Measurements from ENCODE around the gene ENTHD1.
"Not testable (repeated sequence)": the region's sequence is repeated elsewhere in the genome, so short reads cannot be mapped to it uniquely, and the experiment has no call there.

Gene ENTHD1

DNA sequence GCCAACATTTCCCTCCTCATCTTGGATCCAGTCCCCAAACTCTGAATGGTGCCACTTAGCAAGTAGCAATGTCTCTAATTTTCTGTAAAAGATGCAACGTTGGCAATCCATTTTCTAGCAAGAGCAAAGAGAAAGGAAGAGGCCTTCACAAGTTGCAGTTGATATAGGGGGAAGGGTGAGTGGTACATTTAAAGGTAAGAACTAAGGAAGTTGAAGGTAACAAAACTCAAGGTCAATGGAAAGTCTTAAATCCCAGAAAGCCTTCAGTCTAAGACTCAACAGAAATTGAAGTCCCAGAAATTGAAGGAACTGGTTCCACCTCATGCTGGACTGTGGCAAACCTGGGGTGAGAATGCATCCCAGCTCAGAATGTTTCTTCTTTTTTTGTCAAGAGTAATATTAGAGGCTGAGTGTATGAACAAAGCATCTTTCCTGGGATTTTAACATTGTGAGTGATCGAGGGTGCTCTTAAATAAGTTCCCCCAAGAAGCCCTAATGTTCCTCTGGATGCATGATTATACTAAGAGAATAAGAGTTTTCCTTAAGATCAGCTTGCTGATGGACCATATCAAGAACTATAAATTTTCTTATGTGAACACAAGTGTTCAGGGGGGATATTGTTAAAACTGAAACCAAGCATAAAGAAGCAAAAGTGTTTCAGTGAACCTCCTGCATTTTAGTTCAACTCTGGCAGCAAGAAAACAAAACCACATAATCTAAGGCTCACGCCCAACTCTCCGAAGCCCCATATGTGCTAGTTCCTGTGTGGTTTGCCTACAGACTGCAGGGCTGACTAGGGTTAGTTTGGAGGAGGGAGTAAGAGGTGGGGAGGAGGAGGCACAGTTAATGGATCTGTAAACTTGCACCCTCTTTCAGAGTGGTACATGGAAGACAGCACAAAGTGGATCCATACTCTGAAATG lies 7.0 kb upstream of the ENTHD1 start, which contains the start of gene GRAP2:
TSS of gene GRAP2 (plus strand) at position 779 of the 922 bp plus-strand sequence. CDS start 46,023 bp downstream, outside the sequence.
- peak; percentile 50 for DNase-seq (ENCODE audit: low read depth, low spot score)

DNA sequence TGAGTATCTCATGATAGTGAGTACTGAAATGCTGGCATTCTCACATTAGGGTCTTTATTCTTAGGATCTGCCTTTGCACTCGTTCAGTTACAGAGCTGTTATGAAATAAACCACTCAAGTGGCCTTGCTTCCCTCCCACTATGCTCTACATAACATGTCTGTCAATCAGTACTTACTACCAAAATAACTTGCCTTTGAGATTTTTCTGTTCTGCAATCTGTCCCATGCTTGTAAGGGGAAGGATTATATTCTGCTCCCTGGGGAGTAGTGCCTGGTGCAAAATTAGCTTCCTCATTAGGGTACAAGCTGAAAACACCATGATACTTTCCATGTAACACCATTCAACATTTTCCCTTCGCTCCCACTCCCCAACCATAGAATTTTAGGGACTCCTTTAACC lies 5.4 kb upstream of the ENTHD1 start:
- DNase-seq (ENCODE audit: low read depth, low spot score), result no peak

DNA sequence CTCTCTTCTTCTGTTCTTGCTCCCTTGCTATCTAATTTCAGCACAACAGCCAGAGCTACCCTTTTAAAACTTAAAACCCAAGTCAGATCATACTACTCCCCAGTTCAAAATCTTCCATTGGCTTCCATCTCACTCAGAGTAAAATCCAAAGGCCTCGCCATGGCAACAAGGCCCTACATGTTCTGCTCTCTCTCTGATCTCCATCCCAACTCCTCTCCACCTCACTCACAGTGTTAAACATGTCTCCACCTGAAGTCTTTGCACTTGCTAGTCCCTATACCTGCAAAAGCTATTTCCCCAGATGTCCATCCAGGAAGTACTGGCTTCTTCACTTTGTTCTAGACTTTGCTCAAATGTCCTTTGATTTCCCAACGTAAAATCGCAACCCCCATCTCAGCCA lies 4.3 kb upstream of the ENTHD1 start:
- no peak for DNase-seq (ENCODE audit: low read depth, low spot score)

DNA sequence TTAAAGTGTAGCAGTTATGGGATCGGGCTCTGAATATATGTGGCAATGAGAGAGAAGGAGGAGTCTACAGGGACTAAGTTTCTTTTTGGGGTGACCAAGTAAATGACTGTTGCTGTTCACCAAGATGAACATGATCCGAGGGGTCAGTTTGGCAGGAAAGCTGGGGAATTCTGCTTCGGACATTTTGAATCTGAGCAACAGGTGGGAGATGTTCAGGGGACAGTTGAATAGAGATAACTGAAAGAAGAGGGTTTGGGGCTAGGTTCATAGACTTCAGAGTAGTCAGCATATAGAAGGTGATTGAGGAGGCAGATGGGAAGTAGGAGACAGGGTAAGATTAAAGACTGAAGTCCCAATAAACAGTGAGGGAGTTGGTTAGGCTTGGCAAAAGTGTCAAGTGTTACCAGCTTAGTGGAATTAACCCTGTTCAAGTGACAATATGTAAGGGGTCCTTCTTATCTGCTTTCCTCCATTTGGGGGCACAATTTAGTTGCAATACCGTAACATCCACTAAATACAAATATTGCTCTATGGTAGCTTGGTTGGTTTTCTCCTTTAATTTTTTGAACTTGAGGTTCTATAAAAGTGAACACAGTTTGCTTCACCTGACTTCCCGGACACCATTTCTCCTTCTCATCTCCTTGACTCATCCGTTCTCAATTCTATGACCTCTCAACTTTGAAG lies 2.9 kb upstream of the ENTHD1 start:
- no peak for DNase-seq (ENCODE audit: low read depth, low spot score)

DNA sequence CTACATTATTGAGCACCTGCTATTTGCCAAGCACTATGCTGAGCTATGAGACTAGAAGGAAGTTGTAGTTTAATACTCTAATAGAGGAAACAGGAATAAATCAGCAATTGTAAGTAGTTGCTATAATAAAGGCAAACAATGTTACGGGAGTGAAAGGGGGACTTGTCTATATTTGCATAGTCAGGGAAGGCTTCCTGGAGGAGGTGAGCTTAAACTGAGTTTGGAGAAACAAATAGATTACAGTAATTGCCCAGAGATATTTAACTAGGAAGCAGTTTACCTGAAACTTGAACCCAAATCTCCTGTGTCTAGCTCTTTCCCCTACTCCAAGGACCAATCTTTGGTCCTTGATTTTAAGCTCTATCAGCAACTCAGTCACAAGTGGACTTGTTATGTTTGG lies 2.1 kb upstream of the ENTHD1 start:
- DNase-seq (ENCODE audit: low read depth, low spot score), result no peak

DNA sequence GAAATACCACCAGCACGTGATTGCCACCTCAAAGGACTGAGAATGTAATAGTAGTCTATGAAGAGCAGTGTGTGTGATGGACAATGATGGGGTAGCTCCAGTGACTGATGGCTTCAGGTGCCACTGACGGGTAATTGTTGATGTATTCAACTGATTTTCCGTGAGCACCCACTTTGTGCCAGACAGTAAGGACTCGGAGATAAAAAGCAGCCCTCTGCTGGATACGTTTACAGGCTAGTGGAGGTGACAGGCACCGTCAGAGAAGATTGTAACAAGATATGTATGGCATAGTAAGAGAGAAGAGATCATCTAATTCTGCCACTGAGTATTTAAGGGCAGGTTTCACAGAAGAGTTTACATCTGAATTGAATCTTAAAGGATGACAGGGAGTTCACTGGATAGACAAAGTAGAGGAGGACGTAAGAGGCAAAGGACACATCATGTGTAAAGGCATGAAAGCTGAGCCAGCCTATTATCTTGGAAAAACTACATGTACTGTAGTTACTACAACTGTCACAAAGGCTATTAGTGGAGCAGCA lies 1.1 kb upstream of the ENTHD1 start:
- no peak for DNase-seq (ENCODE audit: low read depth, low spot score)

DNA sequence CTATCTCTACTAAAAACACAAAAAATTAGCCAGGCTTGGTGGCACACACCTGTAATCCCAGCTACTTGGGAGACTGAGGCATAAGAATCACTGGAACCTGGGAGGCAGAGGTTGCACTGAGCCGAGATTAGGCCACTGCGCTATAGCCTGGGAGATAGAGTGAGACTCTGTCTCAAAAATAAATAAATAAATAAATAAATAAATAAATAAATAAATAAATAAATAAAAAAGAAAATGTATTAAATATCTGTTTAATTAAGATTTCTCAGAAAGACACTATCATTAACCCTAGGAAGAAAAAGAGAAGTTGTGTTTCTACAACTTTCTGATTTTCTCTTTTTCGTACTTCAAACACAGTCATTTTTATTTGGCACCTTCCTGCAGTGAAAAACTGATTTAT lies 3.6 kb downstream of the ENTHD1 start:
- DNase-seq (ENCODE audit: low read depth, low spot score), result not testable (repeated sequence)

DNA sequence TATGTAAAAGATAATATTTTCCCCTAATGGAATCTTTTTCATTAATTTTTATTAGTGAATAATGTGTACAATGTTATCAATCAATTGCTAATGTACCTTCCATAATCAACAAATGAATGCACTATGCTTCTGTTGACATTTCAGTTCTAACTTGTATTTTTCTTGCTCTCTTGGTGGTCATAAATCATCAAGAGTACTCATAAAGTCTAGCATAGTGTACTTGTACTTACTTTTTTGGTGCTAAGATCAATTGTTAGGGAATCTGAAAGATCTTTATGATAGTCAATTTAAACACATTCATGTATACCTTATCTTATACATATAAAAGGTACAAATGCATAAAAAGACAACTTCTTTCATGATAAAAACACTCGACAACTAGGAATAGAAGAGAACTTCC lies 10.5 kb downstream of the ENTHD1 start:
- no peak for DNase-seq (ENCODE audit: low read depth, low spot score)

DNA sequence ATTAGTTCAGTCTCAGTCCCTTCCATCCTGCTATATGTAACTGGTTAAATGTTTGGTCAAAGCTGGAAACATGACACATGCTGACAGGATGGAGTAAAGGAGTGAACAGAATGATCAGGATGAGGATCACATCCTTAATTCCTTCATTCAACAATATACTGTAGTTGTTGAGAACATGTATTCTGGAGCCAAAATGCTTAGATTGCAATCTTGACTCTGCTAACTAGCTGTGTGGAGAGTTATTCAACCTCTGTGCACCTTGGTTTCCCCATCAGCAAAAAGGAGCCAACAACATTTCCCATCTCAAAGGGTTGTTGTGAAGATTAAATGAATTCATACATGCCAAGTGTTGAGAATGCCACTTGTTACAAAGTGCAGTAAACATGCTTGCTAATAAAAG lies 12.8 kb downstream of the ENTHD1 start:
- no peak for DNase-seq (ENCODE audit: low read depth, low spot score)

DNA sequence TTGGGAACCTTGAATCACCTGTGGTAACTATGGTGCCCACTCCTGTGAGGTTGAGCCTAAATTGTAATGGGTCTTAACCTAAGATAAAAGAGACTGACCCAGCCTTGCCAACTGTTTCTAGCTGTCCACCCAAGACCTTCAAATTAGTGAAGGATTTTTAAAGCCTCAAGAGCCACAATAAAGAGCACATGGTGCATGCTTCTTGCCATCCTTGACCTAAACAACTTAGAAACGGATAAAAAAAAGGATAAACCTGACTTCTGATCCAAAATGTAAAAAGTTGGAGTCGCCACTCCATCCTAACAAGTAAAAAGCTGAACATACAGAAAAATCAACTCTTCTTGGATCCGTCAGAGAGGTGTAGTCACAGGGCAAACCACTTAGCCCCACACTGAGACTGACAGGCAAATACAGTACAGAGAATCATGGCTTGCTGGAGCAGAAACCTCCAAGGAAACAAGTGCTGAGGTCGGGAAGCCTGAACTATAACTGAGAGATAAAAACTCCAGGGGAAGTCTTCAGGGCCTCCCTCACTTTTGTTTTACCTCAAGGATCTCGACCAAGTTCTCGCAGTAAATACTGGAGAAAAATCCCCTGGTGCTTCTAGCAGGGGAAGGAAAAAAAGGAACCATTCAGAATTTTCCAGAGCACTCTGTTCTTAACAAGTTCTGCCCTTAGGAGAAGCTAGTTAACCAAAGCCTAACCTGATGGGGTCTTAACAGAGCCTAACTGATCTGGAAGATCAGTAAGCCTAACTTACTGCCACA lies 16.3 kb downstream of the ENTHD1 start:
- DNase-seq (ENCODE audit: low read depth, low spot score), result no peak

DNA sequence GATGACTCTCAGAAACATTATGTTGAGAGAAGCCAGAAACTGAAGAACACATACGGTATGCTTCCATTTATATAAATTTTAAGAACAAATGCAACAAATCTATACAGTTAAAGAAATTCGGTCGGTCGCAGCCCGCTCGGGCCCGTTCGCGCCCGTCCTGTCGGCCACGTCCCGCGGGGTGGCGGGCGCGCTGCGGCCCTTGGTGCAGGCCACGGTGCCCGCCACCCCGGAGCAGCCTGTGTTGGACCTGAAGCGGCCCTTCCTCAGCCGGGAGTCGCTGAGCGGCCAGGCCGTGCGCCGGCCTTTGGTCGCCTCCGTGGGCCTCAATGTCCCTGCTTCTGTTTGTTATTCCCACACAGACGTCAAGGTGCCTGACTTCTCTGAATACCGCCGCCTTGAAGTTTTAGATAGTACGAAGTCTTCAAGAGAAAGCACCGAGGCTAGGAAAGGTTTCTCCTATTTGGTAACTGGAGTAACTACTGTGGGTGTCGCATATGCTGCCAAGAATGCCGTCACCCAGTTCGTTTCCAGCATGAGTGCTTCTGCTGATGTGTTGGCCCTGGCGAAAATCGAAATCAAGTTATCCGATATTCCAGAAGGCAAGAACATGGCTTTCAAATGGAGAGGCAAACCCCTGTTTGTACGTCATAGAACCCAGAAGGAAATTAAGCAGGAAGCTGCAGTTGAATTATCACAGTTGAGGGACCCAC lies 18.2 kb downstream of the ENTHD1 start:
- not testable (repeated sequence) for DNase-seq (ENCODE audit: low read depth, low spot score)

DNA sequence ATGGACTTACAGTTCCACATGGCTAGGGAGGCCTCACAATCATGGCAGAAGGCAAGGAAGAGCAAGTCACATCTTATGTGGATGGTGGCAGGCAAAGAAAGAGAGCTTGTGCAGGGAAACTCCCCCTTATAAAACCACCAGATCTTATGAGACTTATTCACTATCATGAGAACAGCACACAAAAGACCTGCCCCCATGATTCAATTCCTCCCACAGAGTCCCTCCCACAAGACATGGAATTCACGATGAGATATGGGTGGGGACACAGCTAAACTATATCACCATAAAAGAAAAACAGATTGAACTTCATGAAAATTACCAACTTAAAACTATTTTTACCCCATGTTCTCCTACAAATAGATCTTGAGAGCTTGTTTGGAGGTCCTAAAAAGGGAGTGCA lies 19.6 kb downstream of the ENTHD1 start:
- no peak for DNase-seq (ENCODE audit: low read depth, low spot score)

DNA sequence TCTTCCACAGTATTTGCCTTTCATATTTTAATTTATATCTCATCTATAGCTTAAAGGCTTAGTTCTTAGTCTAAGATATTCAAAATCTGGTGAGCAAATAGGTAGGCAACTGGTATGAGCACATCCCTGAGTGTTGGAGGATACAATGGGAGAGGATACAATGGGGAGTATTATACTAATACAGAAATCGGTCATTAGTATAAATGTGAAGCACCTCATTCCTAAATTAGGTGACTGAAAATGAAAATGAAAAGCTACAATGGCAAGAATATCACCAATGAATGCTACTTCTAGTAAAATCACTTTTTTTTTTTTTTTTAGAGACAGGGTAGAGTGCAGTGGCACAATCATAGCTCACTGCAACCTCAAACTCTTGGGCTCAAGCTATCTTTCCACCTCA lies 21.0 kb downstream of the ENTHD1 start:
- no peak for DNase-seq (ENCODE audit: low read depth, low spot score)

DNA sequence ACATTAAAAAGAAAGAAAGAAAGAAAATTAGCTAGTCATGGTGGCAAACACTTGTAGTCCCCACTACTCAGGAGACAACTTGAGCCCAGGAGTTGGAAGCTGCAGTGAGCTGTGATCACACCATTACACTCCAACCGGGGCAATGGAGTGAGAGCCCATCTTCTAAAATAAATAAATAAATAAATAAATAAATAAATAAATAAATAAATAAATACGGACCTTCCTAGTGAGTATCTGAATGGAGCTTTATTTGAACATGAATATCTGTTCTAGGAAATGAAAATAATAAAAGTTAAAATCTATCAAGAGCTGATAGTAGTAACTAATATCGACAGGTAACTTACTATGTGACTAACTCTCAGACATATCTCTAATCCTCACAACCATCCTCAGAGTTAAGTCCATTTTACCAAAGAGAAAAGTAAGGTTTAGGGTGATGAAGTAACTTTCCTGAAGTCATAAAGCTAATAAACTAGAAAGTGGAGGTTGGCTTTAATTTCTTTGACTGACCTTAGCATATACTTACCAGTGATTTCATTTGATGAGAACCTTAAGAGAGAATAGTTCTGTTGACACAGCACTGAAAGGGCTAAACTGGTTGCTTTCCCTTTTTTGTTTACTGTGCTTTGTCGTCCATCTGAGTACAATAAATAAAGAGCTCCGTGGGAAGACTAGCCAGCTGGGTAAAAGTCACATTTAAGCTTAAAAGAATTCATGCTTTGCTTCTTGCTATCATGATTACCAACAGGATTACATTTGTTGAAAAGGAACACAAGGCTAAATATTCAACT lies 22.4 kb downstream of the ENTHD1 start:
- no peak for DNase-seq (ENCODE audit: low read depth, low spot score)

DNA sequence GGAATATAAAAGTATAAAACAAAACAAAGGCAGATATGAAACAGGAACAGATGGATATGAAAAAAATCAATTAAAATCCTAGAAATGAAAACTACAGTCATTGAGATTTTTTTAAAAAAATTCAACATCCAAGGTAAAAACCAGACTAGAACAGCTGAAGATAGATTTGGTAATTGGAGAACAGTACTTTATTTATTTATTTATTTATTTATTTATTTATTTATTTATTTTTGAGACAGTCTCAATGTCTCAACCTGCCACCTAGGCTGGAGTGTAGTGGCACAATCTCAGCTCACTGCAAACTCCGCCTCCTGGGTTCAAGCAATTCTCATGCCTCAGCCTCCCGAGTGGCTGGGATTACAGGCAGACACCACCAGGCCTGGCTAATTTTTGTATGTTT lies 23.8 kb downstream of the ENTHD1 start:
- DNase-seq (ENCODE audit: low read depth, low spot score), result not testable (repeated sequence)

DNA sequence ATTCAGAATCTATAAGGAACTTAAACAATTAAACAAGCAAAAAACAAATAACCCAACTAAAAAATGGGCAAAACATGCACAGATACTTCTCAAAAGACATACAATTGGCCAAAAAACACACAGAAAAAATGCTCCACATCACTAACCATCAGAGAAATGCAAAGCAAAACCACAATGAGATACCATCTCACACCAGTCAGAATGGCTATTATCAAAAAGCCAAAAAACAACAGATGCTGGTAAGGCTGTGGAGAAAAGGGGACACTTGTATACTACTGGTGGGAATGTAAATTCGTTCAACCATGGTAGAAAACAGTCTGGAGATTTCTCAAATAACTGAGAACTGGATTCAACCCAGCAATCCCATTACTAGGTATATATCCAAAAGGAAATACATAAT lies 24.8 kb downstream of the ENTHD1 start:
- DNase-seq (ENCODE audit: low read depth, low spot score), result no peak

DNA sequence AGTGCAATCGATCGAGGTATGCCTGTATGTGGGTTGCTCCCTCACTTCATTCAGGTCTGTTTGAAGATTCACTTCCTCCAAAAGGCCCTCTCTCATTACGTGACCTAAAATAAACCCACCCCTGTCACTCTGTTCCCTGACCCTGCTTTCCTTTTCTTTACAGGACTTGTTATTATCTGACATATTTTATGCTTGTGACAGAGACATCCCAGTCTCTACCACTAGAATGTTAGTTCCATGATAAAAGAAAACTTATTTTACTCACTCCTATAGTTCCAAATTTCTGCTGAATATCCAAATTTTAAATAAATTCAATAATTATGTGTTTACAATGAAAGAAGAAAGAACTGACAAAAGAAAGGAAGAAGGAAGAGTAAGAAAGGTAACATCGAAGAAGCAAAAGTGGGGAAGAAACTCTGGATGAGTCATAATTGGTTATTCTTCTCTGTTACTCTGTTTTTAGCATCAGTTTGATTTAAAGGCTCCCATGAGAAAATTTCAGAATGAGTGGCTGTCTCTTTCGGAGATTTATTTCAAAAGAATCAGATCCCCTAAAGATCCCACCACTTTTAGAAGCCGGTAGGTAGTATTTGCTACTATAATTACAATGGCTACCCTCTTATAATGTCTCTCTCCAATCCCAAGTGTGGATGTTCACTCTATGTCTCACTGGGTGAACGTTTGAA lies 33.5 kb downstream of the ENTHD1 start:
- DNase-seq (ENCODE audit: low read depth, low spot score), result no peak

DNA sequence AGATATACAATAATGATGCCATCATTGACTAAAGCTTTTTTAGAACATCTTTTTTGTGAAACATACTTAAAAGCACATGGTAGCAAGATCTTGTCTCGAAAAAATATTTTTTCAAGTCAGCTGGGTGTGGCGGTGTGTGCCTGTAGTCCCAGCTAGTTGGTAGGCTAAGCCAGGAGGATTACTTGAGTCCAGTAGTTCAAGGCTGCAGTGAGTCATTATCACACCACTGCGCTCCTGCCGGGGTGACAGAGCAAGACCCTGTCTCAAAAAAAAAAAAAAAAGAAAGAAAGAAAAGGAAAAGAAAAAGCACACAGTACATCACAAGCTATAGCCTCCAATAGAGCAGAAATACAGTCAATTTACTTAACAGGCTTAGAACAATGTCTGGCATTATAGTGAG lies 37.0 kb downstream of the ENTHD1 start:
- DNase-seq (ENCODE audit: low read depth, low spot score), result no peak

DNA sequence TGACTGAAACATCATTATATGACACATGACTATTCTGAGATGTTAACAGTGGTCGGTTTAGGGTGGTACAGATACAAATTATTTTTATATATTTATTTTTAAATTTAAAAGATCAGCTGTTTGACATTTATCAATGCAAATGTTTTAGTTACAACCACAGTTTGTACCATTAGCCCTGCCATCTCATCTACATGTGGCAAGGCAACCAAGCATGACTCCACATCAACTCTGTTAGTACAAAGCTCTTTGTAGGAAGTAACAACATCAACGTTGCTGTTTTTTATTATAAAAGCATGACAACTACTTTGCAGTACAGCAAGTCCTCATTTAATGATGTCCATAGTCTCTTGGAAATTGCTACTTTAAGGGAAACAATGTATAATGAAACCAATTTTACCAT lies 40.8 kb downstream of the ENTHD1 start:
- DNase-seq (ENCODE audit: low read depth, low spot score), result no peak
